NCI-H1092 treated with DMSO at 0.1 percent for 48 hours (cell line): Measurements from ENCODE around the gene CIDEC.

Experiments used
- DNase-seq: peaks from one replicate; lab custom pipeline; 2025; lab: John Stamatoyannopoulos, UW

The CIDEC gene, protein sequence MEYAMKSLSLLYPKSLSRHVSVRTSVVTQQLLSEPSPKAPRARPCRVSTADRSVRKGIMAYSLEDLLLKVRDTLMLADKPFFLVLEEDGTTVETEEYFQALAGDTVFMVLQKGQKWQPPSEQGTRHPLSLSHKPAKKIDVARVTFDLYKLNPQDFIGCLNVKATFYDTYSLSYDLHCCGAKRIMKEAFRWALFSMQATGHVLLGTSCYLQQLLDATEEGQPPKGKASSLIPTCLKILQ

DNA sequence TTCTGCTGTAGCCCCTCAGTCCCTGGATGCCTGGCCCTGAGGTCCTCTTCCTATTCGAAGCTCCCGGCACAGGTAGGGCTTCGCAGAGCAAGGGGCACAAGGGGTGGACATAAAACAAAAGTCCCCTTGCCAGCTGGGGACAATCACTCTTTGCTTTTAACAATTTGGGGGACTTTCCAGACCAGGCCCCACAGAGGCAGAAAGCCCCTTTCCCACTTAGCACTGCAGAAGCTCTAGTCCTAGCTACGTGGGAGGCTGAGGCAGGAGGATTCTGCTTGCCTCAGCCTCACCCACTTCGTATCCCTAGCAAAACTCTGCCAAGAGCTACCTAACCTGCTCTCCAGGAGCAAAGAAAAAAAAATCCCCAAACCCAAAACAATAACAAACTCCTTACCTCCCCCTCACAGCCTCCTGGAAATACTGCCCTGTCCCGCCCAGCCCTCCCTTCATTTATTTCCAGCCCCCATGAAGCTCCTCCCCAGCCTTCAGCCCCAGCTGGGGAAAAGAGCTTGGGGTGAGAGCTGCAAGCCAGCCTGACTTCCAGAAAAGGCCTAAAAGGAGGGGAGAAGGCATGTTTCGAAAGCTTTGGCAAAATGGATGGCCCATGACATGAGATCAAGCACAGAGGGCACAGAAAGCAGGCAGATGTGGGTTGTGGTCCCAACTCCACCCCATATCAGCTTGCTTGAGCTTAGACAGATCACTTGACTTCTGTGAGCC is at the start of gene CIDEC:
Gene CIDEC, minus strand, starts transcription at position 424 of the 720 bp plus-strand sequence. CDS start 1,767 bp downstream, outside the sequence.
- no peak for DNase-seq

DNA sequence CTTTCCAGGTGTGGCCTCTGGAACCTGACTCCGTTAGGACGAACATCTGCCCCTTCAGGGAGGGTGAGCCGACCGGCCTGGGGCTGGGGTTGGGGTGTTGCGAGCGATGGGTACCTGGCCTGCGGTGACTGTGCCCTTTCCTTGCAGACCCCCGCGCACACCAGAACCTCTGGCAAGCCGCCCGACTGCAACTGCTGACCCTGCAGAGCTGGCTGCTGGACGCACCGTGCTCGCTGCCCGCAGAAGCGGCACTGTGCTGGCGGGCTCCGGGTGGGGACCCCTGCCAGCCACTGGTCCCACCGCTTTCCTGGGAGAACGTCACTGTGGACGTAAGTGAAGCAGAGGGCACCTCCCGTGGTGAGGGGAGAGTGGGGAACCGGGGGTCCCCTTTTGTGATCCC is 48.1 kb upstream of the CIDEC start:
- no peak for DNase-seq

DNA sequence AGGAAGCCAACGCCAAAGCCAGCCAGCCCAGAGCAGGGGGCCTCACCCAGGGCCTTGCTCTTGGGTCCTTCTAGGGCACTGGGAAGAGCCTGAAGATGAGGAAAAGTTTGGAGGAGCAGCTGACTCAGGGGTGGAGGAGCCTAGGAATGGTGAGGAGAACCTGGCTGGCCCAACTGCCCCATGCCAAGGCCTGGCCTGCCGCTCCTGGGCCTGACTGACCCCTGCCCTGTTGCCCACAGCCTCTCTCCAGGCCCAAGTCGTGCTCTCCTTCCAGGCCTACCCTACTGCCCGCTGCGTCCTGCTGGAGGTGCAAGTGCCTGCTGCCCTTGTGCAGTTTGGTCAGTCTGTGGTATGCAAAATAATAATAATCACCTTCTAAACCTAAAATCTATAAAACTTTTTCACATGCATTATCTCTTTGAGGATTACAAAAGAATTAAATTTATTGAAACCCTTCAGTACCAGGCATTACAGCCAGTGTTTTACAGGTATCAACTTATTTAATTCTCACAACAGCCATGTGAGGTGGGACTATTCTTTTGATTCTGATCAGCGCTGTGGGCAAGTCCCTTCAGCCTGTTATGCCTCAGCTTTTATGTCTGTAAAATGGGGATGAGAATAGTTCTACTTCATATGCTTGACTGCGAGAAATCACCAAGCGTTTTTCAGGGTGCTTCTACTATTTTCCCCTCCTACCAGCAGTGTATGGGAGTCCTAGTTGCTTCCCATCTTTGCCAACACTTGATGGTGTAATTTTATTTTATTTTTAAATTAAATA is 38.4 kb upstream of the CIDEC start:
- DNase-seq = no peak

DNA sequence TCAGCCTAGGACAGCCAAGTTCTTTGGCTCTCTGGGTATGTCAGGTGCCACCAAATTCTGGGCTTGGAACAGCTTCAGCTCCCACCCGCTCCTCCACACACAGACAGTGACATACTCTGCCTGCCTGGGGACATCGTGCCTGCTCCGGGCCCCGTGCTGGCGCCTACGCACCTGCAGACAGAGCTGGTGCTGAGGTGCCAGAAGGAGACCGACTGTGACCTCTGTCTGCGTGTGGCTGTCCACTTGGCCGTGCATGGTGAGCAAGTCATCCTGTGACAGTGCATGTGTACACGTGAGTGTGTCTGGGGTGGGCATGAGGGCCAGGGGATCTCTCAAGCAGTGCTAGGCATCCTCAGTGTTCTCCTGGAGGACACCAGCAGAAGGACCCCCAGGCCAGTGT is 37.8 kb upstream of the CIDEC start:
- no peak for DNase-seq

DNA sequence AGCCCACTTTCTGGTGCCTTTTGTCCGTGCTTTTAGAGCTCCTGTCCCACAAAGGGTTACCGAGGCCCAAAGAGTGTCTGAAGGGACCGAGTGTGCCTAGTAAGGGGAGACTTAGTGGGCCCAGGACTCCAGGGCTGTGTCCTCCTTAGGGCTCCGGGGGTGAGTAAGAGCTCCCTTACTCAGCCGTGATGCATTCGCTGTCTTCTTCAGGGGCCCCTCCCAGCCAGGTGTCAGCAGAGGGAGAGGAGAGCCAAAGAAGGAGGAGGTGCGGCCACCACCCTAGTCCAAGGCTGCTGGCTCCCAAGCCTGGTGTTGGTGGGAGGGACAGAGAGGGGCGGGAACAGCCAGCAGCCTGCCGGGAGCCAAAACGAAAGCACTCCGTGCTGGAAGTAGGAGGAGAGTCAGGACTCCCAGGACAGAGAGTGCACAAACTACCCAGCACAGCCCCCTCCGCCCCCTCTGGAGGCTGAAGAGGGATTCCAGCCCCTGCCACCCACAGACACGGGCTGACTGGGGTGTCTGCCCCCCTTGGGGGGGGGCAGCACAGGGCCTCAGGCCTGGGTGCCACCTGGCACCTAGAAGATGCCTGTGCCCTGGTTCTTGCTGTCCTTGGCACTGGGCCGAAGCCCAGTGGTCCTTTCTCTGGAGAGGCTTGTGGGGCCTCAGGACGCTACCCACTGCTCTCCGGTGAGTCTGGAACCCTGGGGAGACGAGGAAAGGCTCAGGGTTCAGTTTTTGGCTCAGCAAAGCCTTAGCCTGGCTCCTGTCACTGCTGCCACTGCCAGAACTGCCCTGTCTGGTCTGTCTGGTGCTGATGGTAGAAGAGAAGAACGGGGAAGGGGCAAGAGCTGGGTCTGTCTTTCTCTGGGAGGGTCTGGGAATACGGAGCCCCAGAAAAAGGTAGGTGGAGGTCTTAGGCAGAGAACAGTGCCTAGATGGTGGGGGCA is 37.0 kb upstream of the CIDEC start, which contains the start of gene IL17RC:
Gene IL17RC, plus strand, starts transcription at position 365 of the 947 bp plus-strand sequence. Its CDS starts 218 bp downstream, at position 583.
- DNase-seq = no peak

DNA sequence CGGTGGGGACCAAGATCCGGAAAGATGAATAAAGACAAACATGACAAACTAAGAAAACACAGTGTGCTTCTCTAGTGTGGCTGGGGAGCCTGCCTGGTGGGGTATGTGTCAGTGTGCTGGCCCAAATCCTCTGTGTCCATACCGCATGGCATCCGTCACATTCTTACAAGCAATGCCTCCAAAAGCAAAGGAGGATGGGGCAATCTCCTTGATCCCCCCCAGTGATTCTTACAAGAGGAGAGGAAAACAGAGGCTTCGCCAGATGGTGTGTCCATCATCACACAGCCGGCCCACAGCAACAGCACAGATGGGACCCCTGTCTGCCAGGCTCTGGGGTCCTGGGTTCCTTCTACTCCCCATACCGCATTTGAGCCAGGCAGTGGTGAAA is 36.3 kb upstream of the CIDEC start:
- no peak for DNase-seq

DNA sequence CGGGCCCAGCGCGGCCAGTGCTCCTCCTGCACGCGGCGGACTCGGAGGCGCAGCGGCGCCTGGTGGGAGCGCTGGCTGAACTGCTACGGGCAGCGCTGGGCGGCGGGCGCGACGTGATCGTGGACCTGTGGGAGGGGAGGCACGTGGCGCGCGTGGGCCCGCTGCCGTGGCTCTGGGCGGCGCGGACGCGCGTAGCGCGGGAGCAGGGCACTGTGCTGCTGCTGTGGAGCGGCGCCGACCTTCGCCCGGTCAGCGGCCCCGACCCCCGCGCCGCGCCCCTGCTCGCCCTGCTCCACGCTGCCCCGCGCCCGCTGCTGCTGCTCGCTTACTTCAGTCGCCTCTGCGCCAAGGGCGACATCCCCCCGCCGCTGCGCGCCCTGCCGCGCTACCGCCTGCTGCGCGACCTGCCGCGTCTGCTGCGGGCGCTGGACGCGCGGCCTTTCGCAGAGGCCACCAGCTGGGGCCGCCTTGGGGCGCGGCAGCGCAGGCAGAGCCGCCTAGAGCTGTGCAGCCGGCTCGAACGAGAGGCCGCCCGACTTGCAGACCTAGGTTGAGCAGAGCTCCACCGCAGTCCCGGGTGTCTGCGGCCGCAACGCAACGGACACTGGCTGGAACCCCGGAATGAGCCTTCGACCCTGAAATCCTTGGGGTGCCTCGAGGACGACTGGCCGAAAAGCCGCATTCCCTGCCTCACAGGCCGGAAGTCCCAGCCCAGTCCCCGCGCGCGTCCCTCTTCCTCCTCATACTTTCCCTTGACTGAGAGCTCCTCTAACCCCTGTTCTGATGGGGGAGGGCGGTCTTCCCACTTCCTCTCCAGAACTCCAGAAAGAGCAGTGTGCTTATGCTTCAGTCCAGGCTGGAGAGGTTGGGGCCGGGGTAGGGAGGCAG is 35.4 kb upstream of the CIDEC start:
- no peak for DNase-seq

DNA sequence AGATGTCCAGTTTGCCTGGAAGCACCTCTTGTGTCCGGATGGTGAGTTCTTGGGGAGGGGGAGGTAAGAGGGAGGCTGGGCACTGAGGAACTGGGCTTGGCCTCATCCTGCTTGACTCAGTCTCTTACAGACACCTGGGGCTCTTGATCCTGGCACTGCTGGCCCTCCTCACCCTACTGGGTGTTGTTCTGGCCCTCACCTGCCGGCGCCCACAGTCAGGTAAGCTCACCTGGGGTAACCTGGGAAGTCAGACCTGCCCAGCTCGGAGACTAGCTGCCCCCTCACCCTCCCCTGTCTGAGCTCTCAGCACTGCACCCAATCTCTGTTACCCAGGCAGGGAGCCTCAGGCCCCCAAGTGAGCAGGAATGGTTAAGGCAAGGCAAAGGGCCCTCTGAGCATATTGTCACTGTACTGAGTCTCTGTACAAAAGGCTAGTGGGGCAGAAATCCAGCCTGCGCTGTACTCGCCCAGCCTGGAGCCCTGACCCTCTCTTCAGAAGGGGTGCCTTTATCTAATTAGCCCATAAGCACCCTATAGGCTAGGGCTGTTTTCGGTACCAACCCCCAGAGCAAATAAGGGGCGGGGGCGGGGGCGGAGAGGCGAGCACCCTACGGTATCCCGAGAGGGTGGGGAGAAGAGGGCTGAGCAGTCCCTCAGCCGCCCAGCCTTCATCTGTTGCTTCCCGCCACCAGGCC is 34.7 kb upstream of the CIDEC start:
- no peak for DNase-seq

DNA sequence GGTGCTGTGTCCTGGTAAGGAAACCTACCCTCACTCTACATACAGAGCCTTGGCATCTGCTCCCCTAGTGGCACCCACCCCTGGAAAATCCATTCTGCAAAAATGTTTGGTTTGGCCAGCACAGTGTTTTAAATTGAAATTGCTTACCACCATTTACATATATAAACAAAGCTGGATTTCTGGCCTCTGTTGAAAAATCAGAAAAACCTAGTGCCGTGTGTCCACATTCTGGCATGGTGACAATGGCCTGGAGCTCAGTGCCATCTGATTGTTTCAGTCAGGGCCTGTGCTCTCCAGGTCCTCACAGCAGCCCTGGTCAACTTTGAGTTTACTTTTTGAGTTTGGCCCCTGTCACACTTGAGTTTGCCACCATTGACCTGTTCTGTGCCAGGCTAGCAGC is 34.0 kb upstream of the CIDEC start:
- no peak for DNase-seq

DNA sequence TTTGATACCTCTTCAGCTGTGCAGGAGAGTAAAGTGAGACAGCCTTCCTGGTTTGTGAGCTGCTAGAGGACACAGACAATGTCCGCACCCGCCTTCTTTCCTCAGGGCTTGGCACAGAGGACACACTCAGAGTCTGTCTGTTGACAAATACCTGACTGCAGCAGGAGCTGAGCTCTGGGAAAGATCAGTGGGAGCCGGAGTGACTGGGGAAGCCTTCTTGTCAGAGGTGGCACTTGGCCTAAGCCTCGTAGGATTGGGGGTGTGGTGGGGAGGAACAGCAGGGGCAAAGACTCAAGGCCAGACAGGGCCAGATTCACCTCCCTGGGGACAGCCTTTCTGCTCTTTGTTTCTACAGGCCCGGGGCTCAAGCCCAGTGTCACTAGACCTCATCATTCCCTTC is 33.5 kb upstream of the CIDEC start:
- DNase-seq = no peak

DNA sequence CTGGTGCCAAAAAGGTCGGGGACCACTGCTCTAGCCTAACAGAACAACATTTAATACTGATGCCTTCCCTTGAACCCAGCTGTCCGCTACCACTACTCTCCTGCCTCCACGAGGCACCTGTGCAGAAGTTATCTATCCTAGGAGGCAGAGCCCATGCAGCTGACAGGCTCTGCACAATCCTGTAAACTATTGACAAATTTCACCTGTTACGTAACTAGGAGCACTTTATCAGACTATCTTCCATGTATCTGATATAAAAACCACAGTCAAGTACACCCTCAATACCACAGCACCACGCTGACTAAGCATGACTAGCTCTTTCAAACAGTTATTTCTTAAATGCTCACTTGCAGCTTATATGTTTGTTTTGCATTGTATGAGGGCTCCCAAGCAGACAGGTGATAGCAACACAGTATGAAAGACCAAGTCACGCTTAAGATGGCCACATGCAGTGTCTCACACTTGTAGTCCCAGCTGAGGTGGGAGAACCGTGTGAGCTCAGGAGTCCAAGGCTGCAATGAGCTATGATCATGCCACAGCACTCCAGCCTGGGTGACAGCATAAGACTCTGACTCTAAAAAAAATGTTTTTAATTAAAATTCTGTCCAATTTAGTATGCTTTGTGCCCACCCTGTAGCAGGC is 32.4 kb upstream of the CIDEC start:
- no peak for DNase-seq

DNA sequence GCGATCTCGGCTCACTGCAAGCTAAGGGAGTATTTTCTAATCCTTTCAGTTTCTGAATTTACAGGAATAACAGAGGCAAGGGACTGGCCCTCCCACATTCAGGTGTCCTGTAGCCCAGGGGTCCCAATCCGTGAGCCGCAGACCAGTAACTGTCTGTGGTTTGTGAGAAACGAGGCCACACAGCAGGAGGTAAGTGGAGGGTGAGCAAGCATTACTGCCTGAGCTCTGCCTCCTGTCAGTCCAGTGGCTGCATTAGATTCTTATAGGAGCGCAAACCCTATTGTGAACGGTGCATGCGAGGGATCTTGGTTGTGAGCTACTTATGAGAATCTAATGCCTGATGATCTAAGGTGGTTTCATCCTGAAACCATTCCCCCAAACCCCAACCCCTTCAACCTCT is 31.8 kb upstream of the CIDEC start:
- DNase-seq = no peak

DNA sequence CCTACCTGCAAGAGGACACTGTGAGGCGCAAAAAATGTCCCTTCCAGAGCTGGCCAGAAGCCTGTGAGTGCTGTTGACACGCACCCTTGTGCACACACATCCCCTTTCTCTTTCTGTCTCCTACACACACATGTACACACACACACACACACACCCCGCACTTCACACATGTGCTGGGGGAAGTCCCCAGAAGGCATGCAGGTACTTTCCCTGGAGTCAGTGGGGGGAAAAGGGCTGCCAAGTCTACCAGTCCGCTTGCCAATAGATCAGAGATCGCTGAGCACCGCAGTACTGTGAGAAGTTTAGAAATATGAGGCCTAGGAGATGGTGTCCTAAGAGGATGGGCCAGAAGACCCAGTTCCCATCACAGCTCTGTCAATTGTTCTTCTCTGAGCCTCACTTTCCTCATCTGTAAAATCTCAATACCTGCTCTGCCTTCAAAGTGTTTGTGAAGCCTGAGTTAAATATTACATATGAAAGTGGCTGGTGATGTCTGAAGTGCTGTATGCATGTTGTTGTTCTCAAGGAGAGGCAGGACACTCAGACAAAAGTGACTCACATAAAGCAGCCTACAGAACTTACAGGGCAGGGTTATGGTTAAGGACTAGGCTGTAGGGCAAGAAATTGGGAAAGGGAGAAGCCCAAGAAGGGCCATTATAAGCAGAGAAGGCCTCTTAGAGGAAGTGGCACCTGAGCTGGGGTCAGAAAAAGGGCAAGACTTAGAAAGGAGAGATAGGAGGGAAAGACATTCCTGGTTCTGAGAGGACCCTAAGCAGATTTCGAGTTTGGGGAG is 29.4 kb upstream of the CIDEC start:
- DNase-seq = no peak

DNA sequence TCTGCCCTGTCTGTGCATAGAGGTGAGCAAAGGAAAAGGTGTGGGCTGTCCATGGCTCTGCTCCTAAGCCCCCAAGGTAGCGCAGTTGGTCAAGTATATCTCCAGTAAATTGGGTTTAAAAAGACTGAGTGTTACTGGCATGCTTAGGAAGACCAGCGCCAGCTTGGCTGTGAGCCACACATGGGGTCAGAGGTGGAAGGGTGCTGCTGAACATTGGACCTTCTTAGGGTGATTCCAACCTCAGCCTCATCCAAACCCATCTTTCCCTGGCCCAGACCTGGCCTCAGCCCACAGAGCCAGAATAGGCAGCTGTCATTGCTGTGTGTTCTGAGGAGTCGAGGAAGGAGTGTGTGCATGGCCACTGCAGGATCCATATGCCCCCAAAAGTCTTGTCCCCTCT is 28.2 kb upstream of the CIDEC start:
- no peak for DNase-seq

DNA sequence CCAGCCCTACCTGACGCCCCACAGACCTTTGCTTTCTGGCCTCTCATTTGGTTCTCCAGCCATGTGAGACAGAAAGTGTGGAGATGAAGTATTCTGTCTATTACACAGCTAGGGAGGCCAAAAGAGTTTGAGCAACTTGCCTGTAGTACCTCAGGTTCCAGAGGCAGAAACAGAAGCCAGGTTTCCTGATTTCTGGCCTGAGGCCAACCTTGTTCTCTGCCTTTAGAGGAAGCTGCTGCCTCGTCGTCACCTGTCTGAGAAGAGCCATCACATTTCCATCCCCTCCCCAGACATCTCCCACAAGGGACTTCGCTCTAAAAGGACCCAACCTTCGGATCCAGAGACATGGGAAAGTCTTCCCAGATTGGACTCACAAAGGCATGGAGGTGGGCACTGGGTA is 26.4 kb upstream of the CIDEC start:
- DNase-seq = no peak

DNA sequence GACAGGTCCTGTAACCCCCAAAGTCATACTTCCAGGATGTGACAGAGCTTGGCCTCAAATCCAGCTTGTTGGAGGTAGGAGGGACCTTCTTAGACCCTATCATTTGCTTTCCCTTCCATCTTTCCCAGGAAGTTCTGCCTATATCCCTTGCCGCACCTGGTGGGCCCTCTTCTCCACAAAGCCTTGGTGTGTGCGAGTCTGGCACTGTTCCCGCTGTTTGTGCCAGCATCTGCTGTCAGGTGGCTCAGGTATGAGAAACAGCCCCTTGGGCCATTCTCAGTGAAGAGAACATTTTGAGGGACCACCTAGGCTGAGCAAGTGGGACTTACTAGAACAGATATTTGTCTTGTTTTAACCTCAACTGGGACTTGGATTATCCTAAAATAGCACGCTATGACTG is 23.9 kb upstream of the CIDEC start:
- no peak for DNase-seq

DNA sequence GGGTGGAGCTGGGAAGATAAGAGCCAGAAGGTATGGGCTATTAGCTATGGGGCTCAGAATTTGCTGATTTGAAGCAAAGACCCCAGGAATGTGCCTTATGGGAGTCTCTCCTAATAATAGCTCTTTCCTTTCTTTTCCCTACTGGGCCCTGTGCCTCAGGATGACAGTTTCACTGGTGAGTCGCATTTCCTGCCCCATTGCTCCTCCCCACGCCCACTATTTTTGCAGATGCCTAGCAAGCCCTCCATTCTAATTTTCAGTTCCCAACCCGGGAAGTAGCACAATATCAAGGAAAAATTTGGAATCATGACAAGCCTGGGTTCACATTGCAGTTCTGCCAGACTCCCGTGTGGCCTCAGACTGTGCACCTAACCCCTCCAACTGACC is 23.2 kb upstream of the CIDEC start:
- DNase-seq = no peak

DNA sequence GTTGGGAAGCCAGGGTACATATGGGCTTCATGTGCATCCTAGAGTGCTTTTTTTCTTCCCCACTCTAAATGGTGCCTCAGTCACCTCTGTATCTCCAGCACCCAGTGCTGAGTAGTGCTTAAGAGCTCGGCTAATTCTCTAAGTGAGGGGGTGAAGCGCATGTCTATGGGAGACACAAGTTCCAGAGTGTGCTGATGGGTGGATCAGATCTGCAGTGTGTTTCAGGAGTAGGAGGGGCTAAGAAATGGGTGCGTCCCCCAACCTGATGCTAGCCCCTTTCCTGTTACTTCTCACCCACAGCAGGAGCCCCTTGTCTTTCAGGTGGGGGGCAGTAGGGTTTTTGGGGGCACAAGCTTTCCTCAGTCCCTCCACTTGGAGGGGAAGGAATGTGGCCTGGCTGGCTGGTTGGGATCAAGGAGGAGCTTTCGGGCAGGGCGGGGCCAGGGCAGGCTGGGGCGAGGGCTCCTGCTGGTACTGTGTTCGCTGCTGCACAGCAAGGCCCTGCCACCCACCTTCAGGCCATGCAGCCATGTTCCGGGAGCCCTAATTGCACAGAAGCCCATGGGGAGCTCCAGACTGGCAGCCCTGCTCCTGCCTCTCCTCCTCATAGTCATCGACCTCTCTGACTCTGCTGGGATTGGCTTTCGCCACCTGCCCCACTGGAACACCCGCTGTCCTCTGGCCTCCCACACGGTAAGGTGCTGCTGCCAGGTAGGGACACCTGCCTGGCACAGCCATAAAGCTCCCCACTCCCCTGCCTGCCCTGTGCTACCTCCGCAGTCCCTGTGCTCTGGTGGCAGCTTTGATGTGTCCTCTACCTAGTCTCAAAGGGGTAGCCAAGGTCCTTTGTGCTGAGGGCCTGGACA is 22.6 kb upstream of the CIDEC start, which contains the start of gene IL17RE:
Gene IL17RE, plus strand, starts transcription at position 477 of the 866 bp plus-strand sequence. Its CDS starts 85 bp downstream, at position 562.
- DNase-seq = no peak
